ENCODE data around the gene ULK4.
A peak's percentile ranks its signal among the peaks of the same experiment; 100 is the strongest.

The ULK4 gene

GRCh38 chr3:41265823-41266273 lies 696.1 kb downstream of the ULK4 start:
- peak; percentile 81 to 82 for DNase-seq (ENCODE audit: low read depth in 2 of 2)

- no peak for DNase-seq (ENCODE audit: low read depth in 2 of 2)
Observed at GRCh38 chr3:41265011-41265545, 696.8 kb downstream of the ULK4 start.

DNA sequence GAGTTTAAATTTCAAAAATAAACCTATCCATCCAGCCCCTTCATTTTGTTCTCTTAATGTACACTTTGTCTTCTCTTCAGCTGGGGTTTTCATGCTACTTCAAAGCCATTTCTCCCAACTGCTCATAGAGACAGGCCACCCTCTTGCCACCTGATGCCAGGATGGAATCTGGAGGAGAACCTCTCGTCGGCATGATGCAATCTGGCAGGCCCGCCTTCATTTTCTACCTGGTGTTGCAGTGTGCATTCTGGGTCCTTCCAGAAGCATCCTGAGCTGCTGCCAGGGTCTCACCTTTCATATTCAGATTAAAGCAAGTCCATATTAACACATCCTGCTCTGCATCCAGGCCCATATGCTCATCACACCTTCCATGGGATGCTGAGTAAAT lies 701.8 kb downstream of the ULK4 start:
- DNase-seq (ENCODE audit: low read depth in 2 of 2) = no peak

DNA sequence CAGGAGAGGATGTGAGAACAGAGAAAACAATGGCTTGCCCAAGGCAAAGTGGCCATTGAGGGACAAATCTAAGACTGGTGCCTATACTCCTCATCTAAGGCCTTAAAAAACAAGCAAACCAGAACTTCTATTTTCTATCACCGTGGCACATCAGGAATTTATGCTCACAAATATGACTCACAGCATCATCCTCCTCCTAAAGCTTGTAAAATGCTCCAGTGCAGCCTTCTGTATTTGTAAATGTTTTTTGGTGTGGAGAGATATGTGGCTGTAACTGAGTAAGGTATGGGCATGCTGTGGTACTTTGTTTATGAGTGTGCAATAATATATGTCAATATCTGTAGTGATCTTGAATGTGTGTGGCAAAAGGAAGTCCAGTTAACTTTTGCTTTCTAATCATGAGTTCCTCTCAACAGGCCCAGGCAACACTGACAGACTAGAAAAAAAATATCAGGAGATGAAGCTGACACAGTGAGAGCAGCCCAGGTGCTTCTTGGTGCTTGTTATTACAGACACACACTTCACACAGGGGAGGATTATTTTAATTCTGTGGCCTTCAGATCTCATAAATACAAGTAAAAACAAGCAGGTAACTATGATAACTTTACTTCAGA lies 702.3 kb downstream of the ULK4 start:
- DNase-seq (ENCODE audit: low read depth in 2 of 2) = no peak

DNA sequence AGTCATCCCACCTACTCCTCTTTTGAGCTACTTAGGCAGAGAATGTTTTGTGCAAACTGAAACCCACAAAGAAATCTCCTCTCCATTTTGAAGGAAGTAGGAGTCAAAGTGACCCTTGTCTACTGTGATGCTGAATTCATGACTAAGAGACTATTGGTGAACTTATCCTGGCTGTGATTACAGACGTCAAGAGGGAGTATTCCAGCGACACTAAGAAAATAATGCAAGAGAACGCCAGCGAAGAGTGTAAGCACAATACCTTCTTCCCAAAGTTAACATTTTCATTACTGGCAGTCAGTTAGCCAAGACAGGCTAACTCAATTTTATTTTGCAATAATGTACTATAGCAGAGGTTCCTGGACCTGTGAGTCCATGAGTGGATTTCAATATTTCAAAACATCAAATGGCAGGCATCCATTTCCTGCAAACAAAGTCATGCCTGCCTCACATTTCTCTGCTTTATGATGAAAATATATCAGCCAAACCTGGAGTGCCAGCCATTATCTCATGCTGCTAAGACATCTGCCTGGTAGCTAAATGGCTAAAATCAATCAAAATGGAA lies 703.6 kb downstream of the ULK4 start:
- DNase-seq (ENCODE audit: low read depth in 2 of 2) = no peak

- no peak for DNase-seq (ENCODE audit: low read depth in 2 of 2)
Observed at GRCh38 chr3:41251593-41251992, 710.3 kb downstream of the ULK4 start.

DNA sequence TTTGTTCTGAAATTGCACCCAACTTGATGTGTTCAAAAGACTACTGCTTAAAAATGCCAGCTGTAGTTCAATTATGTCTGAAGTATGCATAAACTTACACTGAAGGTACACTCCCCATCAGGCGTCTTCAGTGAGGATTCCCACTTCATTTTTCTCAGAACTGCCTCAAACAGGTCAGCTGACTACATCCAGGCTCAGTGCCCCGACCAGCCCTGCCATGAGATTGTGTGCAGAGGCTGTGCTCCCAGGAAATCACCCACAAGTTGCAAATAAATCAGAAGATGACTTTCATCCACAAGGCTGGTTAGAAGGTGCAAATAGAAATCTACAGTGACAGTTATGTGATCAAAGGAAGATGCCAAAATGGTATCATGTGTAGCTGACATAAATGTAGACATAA lies 711.1 kb downstream of the ULK4 start:
- DNase-seq (ENCODE audit: low read depth in 2 of 2) = no peak

DNA sequence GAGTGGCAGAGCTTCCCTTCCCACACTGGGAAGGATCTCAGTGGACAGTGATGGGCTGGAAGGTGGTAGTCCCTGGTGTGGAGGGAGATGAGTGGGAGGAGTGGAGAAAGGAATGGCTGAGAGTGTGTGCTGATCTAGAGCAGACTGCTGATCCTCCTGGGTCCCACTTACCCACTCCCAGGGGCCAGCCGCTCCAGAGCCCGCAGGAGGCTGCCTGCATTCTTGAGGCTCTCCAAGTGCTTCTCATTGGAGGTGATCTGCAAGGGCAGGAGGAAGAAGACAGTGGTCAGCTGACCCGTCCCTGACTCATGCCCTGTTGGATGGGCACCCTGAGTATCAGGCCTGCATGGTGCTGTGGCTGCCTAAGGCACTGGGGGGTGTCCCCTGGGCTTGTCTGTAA lies 712.6 kb downstream of the ULK4 start:
- DNase-seq (ENCODE audit: low read depth in 2 of 2) = no peak

GRCh38 chr3:41248525-41248924 lies 713.4 kb downstream of the ULK4 start:
- DNase-seq (ENCODE audit: low read depth in 2 of 2) = no peak

DNA sequence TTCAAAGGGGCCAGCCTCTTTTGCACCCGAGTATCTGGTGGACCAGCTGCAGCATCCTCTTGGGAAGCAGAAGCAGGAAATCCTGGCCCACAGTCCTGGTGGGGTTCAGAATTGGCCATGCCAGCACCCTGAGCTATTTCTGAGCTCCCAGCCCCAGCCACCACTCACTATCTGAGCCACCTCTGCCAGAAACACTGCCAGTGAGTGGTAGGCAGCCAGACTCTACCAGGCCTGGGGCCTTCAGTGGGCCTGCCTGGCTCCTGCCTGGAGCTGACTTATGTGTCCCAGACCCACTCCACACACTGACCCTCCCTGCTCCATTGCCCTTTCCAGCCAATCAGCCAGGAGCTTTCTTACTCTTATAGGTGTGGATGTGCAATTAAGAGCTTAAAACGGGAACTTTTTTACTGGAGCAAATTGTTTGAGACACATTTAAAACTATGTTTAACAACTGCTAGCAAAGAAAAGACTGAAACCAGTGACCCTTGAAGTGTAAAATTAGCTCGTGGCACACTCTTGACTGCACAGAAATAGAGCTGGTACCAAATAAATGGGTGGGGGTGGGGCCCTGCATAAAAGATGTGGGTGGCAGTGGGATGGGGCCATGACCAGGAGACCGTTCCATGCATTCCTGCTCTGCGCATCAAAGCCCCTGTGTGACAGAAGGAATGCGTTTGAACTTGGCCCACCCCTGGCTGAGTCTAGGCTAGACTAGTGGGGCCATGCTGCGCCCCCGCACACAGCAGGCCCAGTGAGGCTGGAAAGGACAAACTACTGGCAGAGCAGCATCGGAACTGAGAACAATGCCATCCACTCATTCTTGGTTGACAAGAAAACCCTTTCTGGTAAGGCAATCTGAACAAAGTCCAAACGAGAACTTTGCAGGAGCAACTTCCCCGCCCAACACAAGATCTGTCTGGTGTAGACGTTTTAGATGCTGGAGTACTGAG lies 714.6 kb downstream of the ULK4 start:
- no peak for DNase-seq (ENCODE audit: low read depth in 2 of 2)

- DNase-seq (ENCODE audit: low read depth in 2 of 2) = no peak
Observed at GRCh38 chr3:41244620-41245336, 717.1 kb downstream of the ULK4 start.

DNA sequence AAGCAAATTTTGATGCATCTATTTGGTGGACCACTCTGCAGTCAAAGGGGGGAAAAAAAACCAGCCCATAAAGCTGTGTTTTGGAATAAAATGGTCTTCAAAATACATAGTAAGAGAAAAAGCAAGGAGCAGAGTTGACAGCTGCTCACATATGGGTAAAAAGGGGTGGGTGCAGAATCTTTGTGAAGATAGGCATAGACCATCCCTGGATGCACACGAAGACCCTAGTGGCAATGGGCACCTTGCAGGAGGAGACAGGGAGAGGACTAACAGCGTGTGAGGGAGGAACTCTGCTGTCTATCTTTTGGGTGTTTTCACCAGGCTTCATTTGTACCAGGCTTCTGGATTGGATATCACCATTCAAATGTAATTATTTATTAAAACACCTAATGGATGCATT lies 718.7 kb downstream of the ULK4 start:
- DNase-seq (ENCODE audit: low read depth in 2 of 2) = no peak

- no peak for DNase-seq (ENCODE audit: low read depth in 2 of 2)
Observed at GRCh38 chr3:41241800-41242571, 719.9 kb downstream of the ULK4 start.

- no peak for DNase-seq (ENCODE audit: low read depth in 2 of 2)
Observed at GRCh38 chr3:41241161-41241560, 720.7 kb downstream of the ULK4 start.

DNA sequence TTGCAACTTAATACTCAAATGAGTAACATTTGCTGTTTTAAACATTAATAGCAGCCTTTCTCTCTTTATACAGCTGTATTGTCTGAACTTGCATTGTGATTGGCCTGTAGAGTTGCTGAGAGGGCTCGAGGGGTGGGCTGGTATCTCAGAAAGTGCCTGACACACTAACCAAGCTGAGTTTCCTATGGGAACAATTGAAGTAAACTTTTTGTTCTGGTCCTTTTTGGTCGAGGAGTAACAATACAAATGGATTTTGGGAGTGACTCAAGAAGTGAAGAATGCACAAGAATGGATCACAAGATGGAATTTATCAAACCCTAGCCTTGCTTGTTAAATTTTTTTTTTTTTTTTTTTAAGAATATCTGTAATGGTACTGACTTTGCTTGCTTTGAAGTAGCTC lies 722.3 kb downstream of the ULK4 start:
- DNase-seq (ENCODE audit: low read depth in 2 of 2) = peak in 1 of 2 experiments; percentile 5

GRCh38 chr3:41237907-41238306 lies 724.0 kb downstream of the ULK4 start:
- no peak for DNase-seq (ENCODE audit: low read depth in 2 of 2)

DNA sequence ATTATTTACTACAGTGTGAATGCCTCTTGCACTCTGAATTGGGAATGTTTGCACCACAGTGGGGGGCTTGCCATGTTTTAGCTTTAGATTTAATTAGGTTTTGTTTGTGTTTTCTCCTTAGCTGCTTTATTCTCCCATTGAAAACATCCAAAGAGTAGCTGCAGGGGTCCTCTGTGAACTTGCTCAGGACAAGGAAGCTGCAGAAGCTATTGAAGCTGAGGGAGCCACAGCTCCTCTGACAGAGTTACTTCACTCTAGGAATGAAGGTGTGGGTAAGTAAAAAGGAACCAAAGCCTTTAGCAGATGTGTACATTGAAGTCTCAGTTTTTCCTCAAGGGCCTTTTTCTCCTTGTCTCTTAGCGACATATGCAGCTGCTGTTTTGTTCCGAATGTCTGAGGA lies 725.7 kb downstream of the ULK4 start:
- no peak for DNase-seq (ENCODE audit: low read depth in 2 of 2)

DNA sequence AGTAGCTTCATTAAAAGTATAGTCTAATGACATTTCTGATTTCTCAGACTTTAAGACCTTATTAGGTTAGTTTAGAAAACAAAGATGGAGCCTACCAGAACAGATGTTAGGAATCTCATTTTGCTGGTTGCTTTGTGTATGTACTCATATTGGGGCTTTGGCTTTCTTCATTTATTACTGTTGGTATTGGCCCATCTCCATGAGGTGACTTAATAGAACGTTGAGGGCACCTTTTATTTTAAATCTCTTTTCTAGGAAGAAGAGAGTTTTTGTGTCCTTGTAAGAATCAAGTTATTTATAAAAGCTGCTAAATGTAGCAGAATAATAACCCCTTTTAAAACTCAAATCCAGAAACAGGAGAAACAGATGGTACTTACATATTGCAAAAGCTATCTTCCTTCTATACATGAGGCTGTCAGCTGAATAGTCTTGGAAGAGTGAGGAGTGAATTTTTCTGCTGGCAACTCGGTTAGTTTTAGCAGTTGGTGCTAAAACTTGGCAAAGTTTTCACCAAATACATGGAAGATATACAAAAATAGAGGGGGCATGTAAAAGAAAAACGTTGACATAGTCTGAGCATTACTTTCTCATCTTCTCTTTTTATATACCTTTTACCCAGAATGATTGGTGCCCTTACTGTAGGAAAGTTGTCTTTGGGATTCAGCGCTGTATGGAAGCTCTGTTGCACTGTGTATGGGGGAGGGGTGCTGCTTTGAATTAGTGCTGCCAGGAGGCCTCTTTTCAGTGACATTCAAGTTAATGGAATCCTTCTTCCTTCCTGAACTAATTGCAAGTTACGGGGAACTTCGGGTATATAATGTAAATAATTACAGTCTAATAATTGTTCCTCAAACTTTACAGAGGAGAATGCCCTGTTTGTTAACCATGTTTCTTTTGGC lies 726.8 kb downstream of the ULK4 start:
- DNase-seq (ENCODE audit: low read depth in 2 of 2) = no peak

DNA sequence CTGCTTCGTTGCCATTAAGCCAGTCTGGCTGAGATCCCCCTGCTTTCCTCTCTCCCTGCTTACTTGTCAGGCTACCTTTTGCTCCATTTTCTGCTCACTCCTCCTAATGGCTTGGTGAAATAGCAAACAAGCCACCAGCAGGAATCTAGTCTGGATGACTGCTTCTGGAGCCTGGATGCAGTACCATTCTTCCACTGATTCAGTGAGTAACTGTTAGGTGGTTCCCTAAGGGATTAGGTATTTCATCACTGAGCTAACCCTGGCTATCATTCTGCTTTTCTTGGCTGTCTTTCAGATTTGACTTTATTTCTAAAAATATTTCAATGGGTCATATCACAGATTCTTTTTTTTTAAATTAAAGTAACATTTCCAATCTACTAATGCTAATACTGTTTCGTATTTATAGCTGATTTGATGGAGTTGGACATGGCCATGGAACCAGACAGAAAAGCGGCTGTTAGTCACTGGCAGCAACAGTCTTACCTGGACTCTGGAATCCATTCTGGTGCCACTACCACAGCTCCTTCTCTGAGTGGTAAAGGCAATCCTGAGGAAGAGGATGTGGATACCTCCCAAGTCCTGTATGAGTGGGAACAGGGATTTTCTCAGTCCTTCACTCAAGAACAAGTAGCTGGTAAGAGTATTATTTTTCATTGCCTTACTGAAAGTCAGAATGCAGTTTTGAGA lies 737.6 kb downstream of the ULK4 start:
- peak; percentile 76 to 80 for DNase-seq (ENCODE audit: low read depth in 2 of 2)
